GM18519 (cell line): ENCODE results near the gene TMEM132D.

ENCODE experiments used
- ATAC-seq: cut with Tn5 transposase; IDR thresholded peaks from one replicate; pipeline ENCODE4 v1.9.1; 2021; ENCODE audit warnings: mild to moderate bottlenecking, moderate library complexity; ENCODE audit not compliant: unreplicated experiment, low FRiP score

Gene TMEM132D

DNA sequence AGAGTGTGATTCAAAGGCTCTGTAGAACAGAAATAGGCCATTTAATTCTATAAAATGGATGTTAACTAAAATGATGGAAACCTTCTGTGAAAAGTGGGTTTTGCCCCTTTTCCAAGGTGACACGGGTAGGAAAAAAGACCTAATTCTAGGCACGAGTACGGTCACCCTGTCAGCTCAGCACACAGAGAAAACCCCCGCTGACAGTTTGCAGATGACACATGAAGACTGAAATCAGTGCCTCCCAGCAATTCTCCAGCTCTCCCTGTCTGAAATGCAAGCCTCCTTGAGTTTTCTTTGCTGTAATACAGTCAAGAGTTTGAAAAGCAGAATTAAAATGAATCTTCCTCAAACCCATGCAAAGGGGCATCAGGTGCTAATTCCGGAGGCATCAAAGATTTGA, 230.0 kb downstream of the TMEM132D start:
- no peak for ATAC-seq

DNA sequence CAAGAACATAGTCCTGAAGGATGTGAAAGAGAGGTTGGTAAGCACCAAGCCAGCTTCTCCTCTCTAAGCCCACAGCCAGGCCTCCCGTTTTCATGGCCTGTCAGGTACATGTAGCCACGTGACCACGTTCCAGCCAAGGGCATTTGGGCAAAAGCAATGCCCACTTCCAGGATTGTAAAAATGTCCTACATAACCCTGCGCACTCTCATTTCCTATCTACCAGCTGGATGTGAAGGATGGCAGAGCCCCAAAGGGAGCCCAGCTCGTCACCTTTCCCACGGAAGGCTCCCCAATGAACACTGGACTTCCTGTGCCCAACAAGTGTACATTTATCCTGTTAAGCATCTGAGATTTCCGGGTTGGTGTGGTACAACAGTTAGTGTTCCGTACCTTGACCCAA, 231.7 kb downstream of the TMEM132D start:
- no peak for ATAC-seq

DNA sequence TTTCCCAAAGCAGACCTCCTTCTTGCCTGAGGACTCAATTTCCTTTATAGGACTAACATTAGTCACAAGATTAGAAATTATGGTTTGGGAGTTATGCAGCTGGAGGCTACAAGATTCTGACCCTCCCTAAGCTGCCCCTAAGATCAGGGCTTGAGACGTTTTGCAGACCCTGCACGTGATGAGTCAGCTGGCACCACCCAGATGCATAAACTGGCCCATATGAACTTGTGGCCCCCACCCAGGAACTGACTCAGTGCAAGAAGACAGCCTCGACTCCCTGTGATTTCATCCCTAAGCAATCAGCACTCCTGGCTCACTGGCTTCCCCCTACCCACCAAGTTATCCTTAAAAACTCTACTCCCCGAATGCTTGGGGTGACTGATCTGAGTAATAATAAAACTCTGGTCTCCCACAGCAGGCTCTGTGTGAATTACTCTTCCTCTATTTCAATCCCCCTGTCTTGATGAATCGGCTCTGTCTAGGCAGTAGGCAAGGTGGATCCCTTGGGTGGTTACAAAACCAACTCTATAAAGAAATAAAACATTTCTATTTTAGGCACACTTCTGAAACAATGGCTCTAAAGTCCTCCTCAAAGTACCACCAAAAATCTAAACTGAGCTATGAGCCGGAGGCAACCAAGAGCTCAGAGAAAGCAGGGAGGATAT, 233.4 kb downstream of the TMEM132D start:
- no peak for ATAC-seq

DNA sequence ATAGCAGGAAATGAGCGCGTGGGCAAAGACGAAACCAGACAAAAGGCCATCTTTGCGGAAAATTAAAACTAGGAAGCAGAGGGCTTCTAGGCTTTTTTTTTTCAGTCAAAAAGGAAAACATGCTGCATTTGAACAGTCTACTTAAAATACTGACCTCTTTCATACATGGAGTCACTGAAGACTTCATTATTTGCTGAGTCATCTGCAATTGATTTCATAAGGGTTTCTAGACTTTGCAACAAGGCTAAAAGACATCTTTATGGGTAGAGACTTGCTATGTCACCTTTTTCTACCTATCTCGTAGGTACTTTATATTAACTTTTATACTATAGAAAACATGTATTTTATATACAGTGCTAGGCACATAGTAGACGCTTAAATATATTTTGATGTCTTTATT, 238.4 kb downstream of the TMEM132D start:
- ATAC-seq = no peak

DNA sequence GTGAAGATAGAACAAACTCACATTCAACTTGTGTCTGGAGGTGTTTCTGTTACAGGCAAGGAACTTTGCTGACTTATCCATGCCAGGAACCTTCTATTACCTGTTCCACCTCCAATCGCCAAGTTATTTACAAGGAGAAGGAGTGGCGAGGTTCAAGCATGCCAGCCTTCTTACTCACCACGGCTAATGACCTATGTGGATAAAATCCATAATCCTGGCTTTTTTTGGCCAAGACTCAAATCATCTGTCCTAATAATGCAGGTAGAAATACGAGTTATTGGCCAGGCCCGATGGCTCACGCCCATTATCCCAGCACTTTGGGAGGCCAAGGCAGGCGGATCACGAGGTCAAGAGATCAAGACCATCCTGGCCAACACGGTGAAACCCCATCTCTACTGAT, 241.6 kb downstream of the TMEM132D start:
- ATAC-seq = no peak

DNA sequence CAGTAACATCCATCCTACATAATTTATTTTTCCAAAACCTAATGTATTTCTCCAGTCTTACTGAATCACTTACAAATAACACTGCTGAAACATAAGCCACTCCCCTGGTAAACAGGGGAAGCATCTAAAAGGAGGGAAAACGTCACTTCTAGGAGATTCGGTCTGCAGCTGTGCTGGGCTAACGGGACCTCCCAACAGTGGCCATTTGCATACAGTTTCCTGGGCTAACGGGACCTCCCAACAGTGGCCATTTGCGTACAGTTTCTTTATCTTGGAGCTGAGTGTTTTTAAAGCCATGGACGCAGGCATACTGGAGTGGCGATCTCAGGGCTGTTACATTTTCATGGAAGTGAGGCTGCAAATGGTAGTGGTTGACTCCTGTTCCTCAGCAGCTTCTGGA, 242.9 kb downstream of the TMEM132D start:
- ATAC-seq = no peak

DNA sequence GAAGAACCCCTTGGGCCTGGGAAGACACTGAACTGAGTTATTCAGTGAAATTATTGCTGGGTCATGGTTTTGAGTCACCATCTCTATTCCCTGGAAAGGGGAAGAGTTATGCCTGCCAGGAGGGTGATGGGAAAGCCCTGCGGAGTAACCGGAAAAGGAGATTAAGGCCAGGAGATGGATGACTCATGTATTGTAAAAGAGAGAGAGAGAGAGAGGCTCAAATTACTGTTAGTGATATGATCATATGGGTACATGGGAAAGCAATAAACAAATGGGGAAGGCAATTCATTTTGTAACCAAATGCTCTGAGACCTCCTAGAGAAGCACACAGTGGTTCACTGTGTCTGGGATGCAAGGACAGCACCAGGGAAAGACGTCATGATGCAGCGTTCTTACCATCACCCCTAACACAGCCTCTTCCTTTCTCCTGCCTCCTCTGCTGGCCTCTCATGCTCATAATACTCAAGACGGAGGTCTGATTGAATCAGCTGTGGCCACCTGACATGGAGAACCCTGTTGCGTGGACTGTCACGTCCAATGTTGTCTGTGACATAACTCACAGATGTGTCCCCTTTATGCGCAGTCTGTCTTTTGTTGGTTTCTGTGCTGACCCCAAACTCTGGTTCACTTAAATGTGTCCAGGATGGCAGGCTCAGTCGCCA, 243.7 kb downstream of the TMEM132D start:
- no peak for ATAC-seq

DNA sequence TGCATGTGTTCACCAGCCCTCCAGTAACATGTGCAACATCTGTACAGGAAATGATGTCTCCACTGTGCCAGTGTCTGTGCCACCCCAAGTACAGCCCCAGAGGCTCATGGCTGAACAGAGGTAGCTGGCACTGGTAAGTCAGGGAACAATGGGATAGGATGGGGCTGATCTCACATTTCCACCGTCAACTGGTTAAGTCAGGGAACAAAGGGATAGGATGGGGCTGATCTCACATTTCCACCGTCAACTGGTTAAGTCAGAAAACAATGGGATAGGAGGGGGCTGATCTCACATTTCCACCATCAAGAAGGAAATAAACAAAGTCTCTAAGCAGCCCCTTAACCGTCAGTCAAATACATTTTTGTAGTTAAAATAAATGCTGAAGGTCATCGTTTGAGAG, 246.6 kb downstream of the TMEM132D start:
- no peak for ATAC-seq

DNA sequence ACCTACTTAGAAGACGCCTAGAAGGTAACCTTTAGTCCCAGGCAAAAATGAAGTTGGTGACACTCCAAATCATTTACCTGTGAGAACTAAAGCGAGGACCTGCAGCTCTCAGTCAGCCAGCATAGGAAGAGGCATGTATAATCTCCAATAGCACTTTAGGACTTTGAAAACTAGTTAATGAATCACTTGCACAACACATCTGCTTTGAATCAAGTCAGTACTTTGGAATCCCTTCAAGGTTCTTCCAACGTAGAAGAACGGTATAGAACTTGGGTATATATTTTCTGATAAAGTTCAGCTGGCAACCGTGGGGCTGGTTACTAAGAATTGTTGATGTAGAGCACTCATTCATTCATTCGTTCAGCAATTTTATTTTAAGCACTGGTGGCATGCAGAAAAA, 251.9 kb downstream of the TMEM132D start:
- no peak for ATAC-seq

DNA sequence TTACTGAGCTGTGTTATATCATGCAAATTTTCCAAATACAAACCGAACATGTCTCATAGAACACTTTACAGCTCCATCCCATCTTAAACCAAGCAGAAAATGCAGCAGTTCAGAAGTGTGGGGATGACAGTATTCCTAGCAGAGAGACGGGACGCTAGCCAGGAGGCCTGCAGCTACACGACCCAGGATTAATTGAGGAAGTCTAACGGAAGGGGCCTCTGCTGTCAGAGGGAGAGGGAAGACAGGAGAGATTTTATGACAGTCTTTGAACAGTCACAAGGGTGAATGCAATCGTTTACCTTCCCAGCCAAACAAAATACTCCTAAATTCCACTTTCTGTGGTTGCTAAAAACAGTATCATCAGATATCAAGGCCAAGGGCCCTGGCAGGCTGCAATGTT, 261.9 kb downstream of the TMEM132D start:
- no peak for ATAC-seq

DNA sequence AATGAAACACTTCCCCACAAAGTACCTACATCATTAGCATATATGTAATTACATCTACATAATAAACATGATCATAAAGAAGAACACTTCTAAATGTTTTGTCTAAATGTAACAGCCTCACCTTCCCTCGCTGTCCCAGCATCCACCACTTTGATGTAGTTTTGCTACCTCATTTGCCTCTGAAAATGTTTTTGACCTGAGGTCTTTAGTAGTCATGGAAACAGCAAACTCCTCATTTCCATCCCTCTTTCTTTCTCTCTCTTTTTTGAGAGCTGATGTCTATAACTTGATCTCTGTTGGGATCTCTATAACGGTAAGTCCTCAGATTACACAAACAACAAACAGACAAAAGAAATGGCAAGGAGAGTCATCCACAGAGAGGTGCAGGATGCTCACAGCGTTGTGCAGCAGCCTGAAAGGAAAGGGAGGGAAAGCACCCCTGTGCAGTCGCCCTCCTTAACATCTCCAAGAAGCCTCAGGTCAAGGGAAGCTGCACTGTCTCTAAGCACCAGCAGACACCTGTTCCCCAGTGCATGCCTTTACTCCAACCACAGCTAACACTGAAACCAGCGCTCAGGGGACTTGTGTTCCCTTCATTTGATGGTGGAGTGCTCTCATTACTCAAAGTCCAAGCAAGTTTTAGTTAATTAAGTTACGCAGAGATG, 268.7 kb downstream of the TMEM132D start:
- no peak for ATAC-seq

DNA sequence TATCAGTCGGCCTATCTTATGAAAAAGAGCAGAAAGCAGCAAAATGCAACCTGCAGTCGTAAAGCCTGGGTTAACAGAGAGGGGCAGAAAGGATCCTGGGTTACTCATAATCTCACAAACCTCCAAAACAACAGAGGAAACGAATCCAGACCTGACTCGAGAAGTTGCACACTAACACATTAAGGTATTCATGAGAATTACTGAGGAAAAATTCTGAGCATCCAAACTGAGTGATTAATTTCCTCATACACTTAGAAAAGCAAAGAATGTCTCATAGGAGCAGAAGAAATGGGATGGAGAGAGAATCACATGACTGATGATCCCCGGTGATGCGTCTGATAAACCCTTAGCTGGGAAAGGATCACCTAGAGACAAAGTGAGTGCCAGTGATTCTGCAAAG, 272.5 kb downstream of the TMEM132D start:
- ATAC-seq = no peak

DNA sequence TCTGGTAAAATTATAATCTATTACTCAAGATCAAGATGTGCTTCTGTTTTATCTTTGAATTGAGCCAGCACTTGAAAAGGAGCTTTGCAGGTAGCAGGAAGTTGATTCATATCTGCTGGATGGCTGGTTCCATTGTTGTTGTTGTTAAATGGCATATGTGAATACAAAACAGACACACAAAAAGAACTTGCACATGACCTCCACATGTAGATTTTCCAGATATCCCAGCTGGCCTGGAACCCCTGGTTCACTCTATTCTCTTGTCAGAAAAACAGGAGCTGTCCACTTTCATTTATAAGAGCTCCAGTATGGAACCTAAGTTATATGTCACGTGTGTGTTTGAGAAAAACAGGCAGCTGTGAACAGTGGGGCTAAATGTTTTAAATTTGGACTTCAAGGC, 273.9 kb downstream of the TMEM132D start:
- no peak for ATAC-seq

DNA sequence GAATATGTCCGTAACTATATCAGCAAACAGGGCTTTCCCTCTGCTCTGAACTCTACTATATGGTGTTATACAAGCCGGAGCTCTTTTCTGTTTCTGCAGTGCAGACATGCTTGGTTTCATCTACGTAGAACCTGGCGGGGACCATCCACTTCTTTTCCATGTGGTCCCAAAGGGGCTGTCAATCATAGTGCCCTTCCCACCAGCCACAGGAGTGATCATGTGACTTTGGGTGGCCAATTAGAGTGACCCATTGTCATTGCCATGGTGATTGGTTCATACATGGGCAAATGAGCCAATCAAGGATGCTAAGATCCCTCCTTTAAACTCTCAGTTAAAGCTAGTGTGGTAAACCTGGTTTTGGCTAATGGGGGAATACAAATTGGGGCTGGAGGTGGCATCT, 281.3 kb downstream of the TMEM132D start:
- ATAC-seq = no peak

DNA sequence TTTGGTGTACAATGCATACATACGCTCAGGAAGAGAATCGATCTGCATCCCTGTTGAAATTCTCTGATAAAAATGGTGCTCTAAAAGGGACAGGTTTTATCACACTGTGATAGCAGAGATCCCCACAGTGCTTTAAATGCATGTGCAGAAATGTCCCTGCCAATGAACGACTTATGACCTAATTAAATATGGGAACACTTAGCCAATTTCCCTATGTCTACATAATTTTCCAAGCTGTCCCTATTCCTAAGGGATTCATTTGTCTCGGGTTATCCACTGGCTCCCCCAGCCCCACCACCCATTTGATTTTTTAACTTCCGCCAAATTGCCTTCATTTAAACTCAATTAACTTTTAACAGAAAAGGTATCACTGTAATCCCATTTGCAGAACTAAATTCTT, 284.6 kb downstream of the TMEM132D start:
- no peak for ATAC-seq

DNA sequence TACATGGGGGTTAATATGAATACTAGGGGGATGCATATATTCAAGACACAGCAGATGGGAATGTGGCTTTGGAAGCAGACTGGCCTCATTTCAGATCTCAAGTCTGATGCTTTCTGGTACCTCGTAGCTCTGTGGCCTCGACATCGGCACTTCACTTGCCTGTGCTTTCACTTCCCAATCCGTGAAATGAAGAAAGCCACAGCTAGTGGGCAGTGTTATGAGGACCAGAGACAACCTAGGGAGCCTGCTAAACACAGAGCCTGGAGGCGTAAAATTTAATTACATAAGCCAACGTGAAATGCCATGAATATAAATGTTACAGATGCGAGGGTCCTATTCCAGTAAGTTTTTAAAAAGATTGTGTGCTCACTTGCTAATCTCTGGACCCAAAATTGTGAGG, 286.0 kb downstream of the TMEM132D start:
- no peak for ATAC-seq

DNA sequence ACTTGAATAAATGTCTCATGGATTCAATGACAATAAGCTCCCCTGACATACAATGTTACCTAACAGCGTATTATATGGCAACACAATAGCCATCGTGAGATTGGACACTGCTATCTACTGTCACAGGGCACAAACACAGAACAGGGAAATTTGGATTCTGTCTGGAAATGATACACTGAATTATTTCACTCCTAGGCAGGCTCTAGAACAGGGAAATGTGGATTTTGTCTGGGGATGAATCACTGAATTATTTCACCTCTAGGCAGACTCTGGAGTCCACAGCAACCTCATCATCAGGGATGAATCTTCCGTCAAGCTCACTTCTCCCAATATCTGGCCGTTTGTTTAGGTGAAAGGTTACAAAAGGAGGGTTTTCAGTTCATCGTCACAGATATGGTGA, 288.8 kb downstream of the TMEM132D start:
- ATAC-seq = no peak

DNA sequence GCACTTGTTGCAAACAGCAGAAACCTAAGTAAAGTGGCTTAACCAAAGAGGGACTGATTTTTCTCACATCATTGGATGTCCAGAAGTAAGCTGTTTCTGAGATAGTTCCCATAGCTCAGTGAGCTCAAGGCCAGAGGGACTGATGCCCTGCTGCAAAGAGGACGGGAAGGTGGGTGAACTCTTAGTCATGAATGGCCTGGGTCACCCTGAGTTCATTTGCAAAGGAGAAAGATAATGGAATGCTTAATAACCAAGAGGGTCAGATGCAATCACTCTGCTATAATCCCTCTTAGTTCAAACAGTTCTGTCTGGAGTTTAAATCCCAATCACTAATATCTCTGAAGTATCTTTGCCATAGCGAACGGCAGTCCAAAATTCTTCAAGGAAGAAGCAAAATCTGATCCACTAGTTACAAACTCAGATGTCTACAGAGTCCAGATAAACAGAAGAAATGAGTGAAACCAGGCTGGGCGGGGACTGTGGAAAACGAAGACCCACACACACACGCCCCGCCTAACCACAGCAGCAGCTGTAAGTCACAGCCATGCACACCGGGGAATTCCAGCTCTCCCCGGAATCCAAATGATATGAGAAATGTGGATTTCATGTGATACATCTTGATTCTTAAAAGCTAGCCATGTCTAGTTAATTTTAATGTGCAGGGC, 289.5 kb downstream of the TMEM132D start:
- ATAC-seq = no peak

DNA sequence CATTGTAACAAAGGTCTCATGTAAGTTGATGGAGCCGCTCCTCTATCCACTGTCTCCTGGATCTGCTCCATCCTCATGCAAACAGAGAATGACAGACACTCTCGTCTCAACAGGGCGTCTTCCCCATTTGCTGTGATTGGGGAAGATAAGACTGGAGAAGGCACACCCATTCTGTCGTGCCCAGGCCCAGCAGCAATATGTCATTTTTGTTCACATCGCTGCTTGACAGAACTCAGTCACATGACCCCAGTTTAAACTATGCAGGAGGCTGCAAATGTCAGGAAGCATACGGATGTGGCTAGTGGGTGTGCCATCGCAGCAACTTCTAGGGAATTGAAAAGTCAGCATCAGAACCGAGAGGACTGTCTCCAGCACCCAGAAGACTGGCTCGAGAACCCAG, 290.5 kb downstream of the TMEM132D start:
- no peak for ATAC-seq

DNA sequence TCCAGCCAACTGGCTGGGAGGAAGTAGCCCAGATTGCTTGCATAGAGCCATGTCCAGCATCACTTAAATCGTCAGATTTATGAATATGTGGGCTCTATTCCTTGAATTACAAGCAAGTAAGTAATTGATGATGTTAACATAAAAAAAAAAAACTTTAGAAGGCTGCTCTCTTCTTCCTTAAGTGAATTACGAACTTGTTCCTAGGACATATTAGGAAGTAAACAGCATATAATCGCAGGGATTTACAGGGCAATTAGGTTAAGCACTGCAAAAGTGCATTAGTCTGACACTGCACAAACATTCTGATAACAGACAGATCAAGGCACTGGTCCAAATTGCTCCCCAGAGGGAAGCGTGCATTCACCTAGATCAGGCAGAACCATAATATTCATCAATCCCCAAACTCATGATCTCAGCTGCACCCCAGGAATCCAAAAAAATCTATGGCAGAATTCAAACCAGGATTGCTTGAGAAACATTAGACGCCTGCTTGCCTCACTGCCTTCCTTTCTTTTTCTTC, 293.2 kb downstream of the TMEM132D start:
- ATAC-seq = no peak

DNA sequence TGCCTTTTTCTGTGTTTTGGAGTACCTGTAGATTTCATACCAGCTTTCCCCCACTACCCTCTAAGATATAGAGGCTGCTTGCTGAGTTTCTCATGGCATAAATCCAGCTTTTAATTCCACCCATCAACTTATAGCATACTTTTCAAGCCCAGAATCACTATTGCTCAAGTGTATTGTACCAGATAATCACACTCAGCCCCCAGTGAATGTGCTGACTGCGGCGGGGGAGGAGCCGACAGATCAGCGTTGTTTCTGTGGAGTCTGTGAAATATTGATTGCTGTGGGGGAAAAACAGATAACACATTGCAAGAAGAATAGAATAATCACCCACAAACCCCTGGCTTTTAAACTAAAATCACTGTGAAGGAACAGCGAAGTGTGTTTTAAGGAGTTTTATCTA, 296.1 kb downstream of the TMEM132D start:
- no peak for ATAC-seq
